ENCODE measurements around the gene ABCA2. TPM values are rescaled to one million over a fixed set of nuclear protein-coding genes. Genes with fewer than 3 reads are reported as not detected.

Gene ABCA2
- total RNA-seq, 3 donors from 2014 or later: 17.0 to 30.6 (median 18.9) TPM

DNA sequence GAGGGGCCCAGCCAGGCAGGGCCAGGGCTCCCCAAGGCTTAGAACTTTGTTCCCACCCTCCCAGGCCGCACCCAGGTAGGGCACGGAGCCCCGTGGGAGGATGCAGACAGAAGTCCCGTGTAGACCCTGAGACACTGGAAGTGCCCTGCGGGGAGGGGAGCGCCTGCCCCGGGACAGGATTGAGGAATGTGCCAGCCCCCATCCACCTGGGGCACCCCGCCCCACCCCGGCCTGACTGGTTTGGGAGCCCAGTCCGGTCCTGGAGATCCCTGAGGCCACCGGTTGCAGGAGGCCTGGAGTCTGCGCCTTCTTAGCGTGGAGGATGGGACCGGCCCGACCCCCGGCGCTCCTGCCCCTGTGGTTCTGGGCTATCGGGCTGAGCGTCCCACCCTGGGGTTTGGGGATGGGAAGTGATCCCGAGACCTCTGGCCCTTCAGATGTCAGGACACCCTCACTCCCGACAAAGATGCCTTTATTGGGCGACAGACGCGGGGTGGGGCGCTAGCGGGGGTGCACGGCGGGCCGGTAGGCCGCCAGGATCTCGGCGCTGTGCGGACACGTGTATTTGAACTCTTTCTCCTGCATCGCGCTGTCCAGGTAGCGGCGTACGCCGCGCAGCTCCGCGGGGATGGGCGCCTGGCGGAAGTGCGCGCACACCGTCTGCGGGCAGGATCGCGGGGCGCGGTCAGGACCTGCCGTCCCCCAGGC lies 33.7 kb downstream of the ABCA2 start:
- Histone ChIP-seq H3K27ac (peak overlapping the region in 1 of 2 donors; percentile 7), H3K27me3 (no peaks in the 10 kb centered on the region), H3K36me3 (no peaks in the 10 kb centered on the region), H3K4me3 (peak overlapping the region in 1 of 3 donors; percentile 62), H3K9me3 (no peaks in the 10 kb centered on the region), H3K4me1 (peaks cover 7 to 27% of the 10 kb centered on the region in 2 donors)
- TF ChIP-seq, protein P1, sequence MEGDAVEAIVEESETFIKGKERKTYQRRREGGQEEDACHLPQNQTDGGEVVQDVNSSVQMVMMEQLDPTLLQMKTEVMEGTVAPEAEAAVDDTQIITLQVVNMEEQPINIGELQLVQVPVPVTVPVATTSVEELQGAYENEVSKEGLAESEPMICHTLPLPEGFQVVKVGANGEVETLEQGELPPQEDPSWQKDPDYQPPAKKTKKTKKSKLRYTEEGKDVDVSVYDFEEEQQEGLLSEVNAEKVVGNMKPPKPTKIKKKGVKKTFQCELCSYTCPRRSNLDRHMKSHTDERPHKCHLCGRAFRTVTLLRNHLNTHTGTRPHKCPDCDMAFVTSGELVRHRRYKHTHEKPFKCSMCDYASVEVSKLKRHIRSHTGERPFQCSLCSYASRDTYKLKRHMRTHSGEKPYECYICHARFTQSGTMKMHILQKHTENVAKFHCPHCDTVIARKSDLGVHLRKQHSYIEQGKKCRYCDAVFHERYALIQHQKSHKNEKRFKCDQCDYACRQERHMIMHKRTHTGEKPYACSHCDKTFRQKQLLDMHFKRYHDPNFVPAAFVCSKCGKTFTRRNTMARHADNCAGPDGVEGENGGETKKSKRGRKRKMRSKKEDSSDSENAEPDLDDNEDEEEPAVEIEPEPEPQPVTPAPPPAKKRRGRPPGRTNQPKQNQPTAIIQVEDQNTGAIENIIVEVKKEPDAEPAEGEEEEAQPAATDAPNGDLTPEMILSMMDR (IDR thresholded peaks at IDR 0.05): no peak
- TF ChIP-seq POLR2A (IDR thresholded peaks at IDR 0.05): no peak
- TF ChIP-seq POLR2AphosphoS5 (IDR thresholded peaks at IDR 0.05): no peak
- intact Hi-C loops (cut with DNase I; ENCODE audit: low total_unique reads): no loop called here
- DNase-seq (ENCODE audit: low spot score in 2 of 2): no peak

DNA sequence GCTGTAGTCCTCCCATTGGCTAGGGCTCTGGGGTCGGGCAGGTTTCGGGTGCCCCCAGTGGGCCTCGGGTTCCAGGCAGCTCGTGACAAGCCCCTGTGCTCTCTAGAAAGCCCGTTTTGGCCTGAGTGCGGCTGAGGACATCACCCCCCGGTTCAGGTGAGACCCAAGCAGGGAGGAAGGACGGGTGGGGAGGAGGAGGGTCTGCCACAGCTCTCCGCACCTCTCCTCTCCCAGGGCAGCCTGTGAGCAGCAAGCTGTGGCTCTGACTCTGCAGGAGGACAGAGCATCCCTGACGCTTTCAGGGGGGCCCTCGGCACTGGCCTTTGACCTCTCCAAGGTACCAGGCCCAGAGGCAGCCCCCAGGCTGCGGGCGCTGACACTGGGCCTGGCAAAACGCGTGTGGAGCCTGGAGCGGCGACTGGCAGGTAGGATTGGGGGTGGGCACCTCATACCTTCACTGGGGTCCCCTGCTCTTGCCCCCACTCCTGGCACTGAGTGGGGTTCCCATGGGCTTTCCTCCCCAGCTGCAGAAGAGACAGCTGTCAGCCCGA lies 35.1 kb downstream of the ABCA2 start:
- peak overlapping the region; percentile 55 to 83 (median 79) for H3K4me3 ChIP-seq
- H3K4me1 ChIP-seq: peaks cover 7 to 27% of the 10 kb centered on the region in 2 donors
- H3K27ac ChIP-seq: peak overlapping the region; percentile 94 to 98
- no peaks in the 10 kb centered on the region for H3K9me3 ChIP-seq
- TF ChIP-seq, protein P1 (IDR thresholded peaks at IDR 0.05): peak in 1 of 3 donors; percentile 1
- TF ChIP-seq POLR2A (IDR thresholded peaks at IDR 0.05): no peak
- no peak for DNase-seq (ENCODE audit: low spot score in 2 of 2)
- no peaks in the 10 kb centered on the region for H3K36me3 ChIP-seq
- H3K27me3 ChIP-seq: no peaks in the 10 kb centered on the region
- intact Hi-C loops (cut with DNase I; ENCODE audit: low total_unique reads): no loop called here

DNA sequence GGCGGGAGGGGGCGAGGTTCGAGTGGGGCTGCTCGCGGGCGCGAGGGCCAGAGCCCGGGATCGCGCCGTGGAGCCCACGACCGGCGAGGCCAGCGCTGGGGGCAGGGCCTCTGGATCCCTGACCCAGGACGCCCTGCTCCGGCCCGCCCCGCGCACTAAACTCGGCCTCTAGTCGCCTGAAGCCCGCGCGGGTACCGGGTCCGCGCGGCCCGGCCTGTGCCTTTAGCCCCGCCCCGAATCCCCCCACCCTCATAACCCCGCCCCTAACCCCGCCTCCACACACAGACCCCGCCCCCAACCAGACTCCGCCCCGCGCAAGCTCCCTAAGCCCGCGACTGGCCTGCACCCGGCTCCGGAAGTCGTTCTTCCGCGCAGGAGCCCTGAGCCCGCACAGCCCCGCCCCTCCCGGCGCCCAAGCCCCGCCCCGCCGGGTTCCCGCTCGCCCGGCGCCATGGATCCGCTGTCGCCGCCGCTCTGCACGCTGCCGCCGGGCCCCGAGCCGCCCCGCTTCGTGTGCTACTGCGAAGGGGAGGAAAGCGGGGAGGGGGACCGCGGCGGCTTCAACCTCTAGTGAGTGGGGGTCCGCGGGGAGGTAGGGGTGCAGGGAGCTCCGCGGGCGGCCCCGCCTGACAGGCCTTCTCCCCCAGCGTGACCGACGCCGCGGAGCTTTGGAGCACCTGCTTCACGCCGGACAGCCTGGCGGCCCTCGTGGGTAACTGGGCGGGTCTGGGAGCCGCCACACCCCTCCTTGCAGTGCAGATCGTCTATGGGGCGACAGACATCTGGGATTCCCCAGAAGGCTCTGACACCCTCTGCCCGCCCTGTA lies 35.8 kb downstream of the ABCA2 start, which contains the start of gene PAXX:
Gene PAXX, plus strand, starts transcription at position 430 of the 826 bp plus-strand sequence. Its CDS starts 22 bp downstream, at position 452.
- Histone ChIP-seq H3K27ac (peak within 1 kb of the TSS; percentile 94 to 98), H3K36me3 (no peaks in the 10 kb centered on the region), H3K4me3 (peak within 1 kb of the TSS; percentile 55 to 83 (median 79)), H3K9me3 (no peaks in the 10 kb centered on the region), H3K4me1 (peaks cover 7 to 27% of the 10 kb centered on the region in 2 donors), H3K27me3 (no peaks in the 10 kb centered on the region)
- TF ChIP-seq POLR2AphosphoS5 (IDR thresholded peaks at IDR 0.05): peak in 2 of 3 donors; percentile 2 to 34
- TF ChIP-seq POLR2A (IDR thresholded peaks at IDR 0.05): no peak
- TF ChIP-seq, protein P1 (IDR thresholded peaks at IDR 0.05): peak in 1 of 3 donors; percentile 15
- intact Hi-C loops (cut with DNase I; ENCODE audit: low total_unique reads): no loop called here
- DNase-seq (ENCODE audit: low spot score in 2 of 2): peak; percentile 86 to 92

DNA sequence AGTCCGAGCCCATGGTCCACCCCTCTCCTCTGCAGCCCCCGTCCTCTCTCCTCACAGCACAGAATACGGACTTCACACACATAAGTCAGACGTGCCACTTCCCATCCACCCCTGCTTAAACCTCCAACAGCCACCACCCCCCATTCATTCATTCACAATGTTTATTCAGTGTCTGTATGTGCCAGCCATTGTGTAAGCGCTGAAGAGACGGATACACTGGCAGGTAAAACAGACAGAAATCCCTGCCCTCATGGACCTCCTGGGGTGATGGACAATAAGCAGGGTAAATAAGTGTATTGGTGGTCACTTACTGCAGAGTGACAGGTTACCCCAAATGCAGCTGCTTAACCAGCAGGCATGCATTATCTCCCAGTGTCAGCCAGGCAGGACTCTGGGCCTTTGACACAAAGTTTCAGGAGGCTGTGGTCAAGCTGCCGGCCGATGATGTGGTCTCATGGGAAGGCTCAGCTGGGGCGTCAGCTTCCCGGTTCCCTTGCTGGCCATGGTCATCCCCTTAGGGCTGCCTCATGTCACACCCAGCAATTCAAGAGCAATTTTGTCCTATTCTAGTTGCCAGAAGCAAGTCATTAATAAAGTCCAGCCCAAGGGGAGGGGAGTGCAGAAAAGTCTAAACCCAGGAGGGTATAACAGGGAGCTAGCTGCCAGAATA lies 37.7 kb downstream of the ABCA2 start:
- H3K27ac ChIP-seq: no peak overlapping the region
- intact Hi-C loops (cut with DNase I; ENCODE audit: low total_unique reads): no loop called here

More for the DNA sequence above, 37.7 kb downstream of the ABCA2 start:
- peaks cover 4 to 12% of the 10 kb centered on the region in 2 donors for H3K4me1 ChIP-seq
- no peaks in the 10 kb centered on the region for H3K9me3 ChIP-seq
- no peak for TF ChIP-seq POLR2A (IDR thresholded peaks at IDR 0.05)
- TF ChIP-seq, protein P1 (IDR thresholded peaks at IDR 0.05): no peak
- TF ChIP-seq POLR2AphosphoS5 (IDR thresholded peaks at IDR 0.05): no peak
- H3K36me3 ChIP-seq: no peaks in the 10 kb centered on the region
- peaks cover 5 to 8% of the 10 kb centered on the region in 2 donors for H3K27me3 ChIP-seq
- no peak overlapping the region for H3K4me3 ChIP-seq
- DNase-seq (ENCODE audit: low spot score in 2 of 2): no peak

Data from breast epithelium (tissue), 4 donors.